ENCODE data around the gene WDR7.

- TF ChIP-seq POLR2A (IDR thresholded peaks at IDR 0.05) (no peak), EP300 (IDR thresholded peaks at IDR 0.05) (no peak), CTCF (IDR thresholded peaks at IDR 0.05) (no peak)
Measured at GRCh38 chr18:56770097-56770496, 118.9 kb downstream of the WDR7 start.
